HCT116 (cell line): ENCODE measurements around the gene TGFBI. TPM values are rescaled to one million over a fixed set of nuclear protein-coding genes. Genes with fewer than 3 reads are reported as not detected.

Experiments
- ATAC-seq: fragments of 200-7000 bp; cut with Tn5 transposase; 2 replicates; pipeline ENCODE4 v1.9.1; 2020; ENCODE audit warnings: mild to moderate bottlenecking, moderate library complexity
- BruUV-seq: library from RNA; stranded (reverse); fragments of 400-500 nt; replicated peaks from 2 replicates; lab custom pipeline; 2021; lab: Mats Ljungman, UMichigan
- CTCF ChIA-PET: fragments of 300-600 bp; sonication (Branson Sonifier 250); formaldehyde crosslinking; loops from one replicate; lab custom pipeline; 2021; ENCODE audit warnings: antibody characterized with exemption; lab: Charles Lee
- POLR2A ChIA-PET: fragments of 300-600, 350-600 bp; sonication (Branson Sonifier 250); formaldehyde crosslinking; loops from one replicate; lab custom pipeline; 2021; ENCODE audit warnings: antibody characterized with exemption; lab: Charles Lee
- RAD21 ChIA-PET, 2 experiments: fragments of 300-600 bp; sonication (Branson Sonifier 250); formaldehyde crosslinking; loops; one replicate each; lab custom pipeline; 2023; ENCODE audit warnings: low total read pairs in 2 of 2; ENCODE audit not compliant: uncharacterized antibody in 2 of 2, unreplicated experiment in 2 of 2, low non-redundant PET in 1 of 2; lab: Charles Lee
- DNase-seq: peaks from one replicate; pipeline ENCODE4 v3.0.0-alpha.2; 2010; ENCODE audit warnings: low read depth, low spot score
- H2AFZ ChIP-seq: fragments of 200-600 bp; shearing (Covaris generic), sonication (generic); 2 replicates; pipeline ENCODE4 v1.6.1; 2017; ENCODE audit warnings: low read depth, mixed run types, mixed read lengths, antibody characterized with exemption, low read length; ENCODE audit not compliant: poor library complexity, severe bottlenecking
- H3K27ac ChIP-seq: 2 replicates; pipeline ENCODE4 v1.5.1; 2012; ENCODE audit warnings: low read depth, low read length
- H3K27me3 ChIP-seq: fragments of 200-600 bp; sonication (generic); 2 replicates; pipeline ENCODE4 v1.6.1; 2016; ENCODE audit warnings: mixed run types, low read length, mixed read lengths; ENCODE audit not compliant: insufficient read depth
- H3K36me3 ChIP-seq, 2 experiments: fragments of 200-500 bp in 1 of 2; fragments of 200-600 bp in 1 of 2; sonication (Bioruptor generic) in 1 of 2; sonication (generic) in 1 of 2; 2 replicates each; pipeline versions ENCODE4 v1.5.1 to v1.6.1; 2014 to 2016; ENCODE audit warnings: low read length in 2 of 2, inconsistent platforms in 1 of 2, mixed read lengths in 1 of 2, mixed run types in 1 of 2; ENCODE audit not compliant: insufficient read depth in 2 of 2, control insufficient read depth in 1 of 2
- H3K4me1 ChIP-seq, 2 experiments: fragments of 200-600 bp in 1 of 2; sonication (generic) in 1 of 2; 2 replicates each; pipeline versions ENCODE4 v1.5.1 to v1.6.1; 2012 to 2017; ENCODE audit warnings: low read length in 2 of 2, inconsistent platforms in 1 of 2, mild to moderate bottlenecking in 1 of 2, mixed read lengths in 1 of 2, mixed run types in 1 of 2, moderate library complexity in 1 of 2; ENCODE audit not compliant: insufficient read depth in 2 of 2, control insufficient read depth in 1 of 2
- H3K4me2 ChIP-seq: fragments of 200-600 bp; sonication (generic); 2 replicates; pipeline ENCODE4 v1.6.1; 2017; ENCODE audit warnings: mixed run types, low read length, mixed read lengths
- H3K4me3 ChIP-seq, 2 experiments: fragments of 200-600 bp in 1 of 2; sonication (generic) in 1 of 2; replicated peaks in 1 of 2; 2 replicates each; pipeline ENCODE4 v1.5.1; 2011 to 2016; ENCODE audit warnings: low read length in 2 of 2, control low read depth in 1 of 2, low read depth in 1 of 2, mild to moderate bottlenecking in 1 of 2, mixed read lengths in 1 of 2, mixed run types in 1 of 2
- H3K79me2 ChIP-seq: fragments of 200-600 bp; sonication (generic); 2 replicates; pipeline ENCODE4 v1.6.1; 2017; ENCODE audit warnings: mild to moderate bottlenecking, mixed run types, low read length, moderate library complexity, mixed read lengths; ENCODE audit not compliant: insufficient read depth
- H3K9ac ChIP-seq: fragments of 200-600 bp; sonication (generic); 2 replicates; pipeline ENCODE4 v1.6.1; 2016; ENCODE audit warnings: low read length, mixed read lengths
- H3K9me2 ChIP-seq: fragments of 200-600 bp; sonication (generic), shearing (Covaris generic); 2 replicates; pipeline ENCODE4 v1.6.1; 2017; ENCODE audit warnings: mixed run types, mild to moderate bottlenecking, moderate library complexity; ENCODE audit not compliant: insufficient read depth
- H3K9me3 ChIP-seq, 2 experiments: fragments of 200-500 bp in 1 of 2; fragments of 200-600 bp in 1 of 2; sonication (Bioruptor generic) in 1 of 2; sonication (generic) in 1 of 2; 2 replicates each; pipeline ENCODE4 v1.6.1; 2014 to 2017; ENCODE audit warnings: low read length in 2 of 2, mixed read lengths in 2 of 2, inconsistent platforms in 1 of 2, low read depth in 1 of 2, mild to moderate bottlenecking in 1 of 2, mixed run types in 1 of 2, moderate library complexity in 1 of 2; ENCODE audit not compliant: control insufficient read depth in 1 of 2, insufficient read depth in 1 of 2
- H4K20me1 ChIP-seq: fragments of 200-600 bp; sonication (generic), shearing (Covaris generic); 2 replicates; pipeline ENCODE4 v1.6.1; 2017; ENCODE audit warnings: mixed run types, mild to moderate bottlenecking, moderate library complexity; ENCODE audit not compliant: insufficient read depth
- CTCF ChIP-seq, 3 experiments: fragments of 200-600 bp in 1 of 3; sonication (generic) in 1 of 3; IDR thresholded peaks in 2 of 3; conservative IDR thresholded peaks in 1 of 3; 2 replicates each; pipeline ENCODE4 v1.5.1; 2012 to 2017; ENCODE audit warnings: low read depth in 2 of 3, low read length in 2 of 3, antibody characterized with exemption in 1 of 3, borderline replicate concordance in 1 of 3, control low read depth in 1 of 3, mild to moderate bottlenecking in 1 of 3, mixed read lengths in 1 of 3, mixed run types in 1 of 3, moderate library complexity in 1 of 3; ENCODE audit not compliant: insufficient read depth in 1 of 3
- FOSL1 ChIP-seq: IDR thresholded peaks from 2 replicates; pipeline ENCODE4 v1.6.1; 2012; ENCODE audit warnings: low read depth
- MAX ChIP-seq: IDR thresholded peaks from 2 replicates; pipeline ENCODE4 v1.6.1; 2012
- POLR2AphosphoS5 ChIP-seq: IDR thresholded peaks from 2 replicates; pipeline ENCODE4 v1.6.1; 2011; ENCODE audit warnings: mild to moderate bottlenecking, low read depth, low read length, moderate library complexity
- ZFX ChIP-seq: fragments of 450-650 bp; IDR thresholded peaks from 2 replicates; pipeline ENCODE4 v1.6.1; 2017
- intact Hi-C: fragments of 100-400 bp; cut with micrococcal nuclease; formaldehyde crosslinking; loops from 2 replicates; pipeline ENCODE4 v1.10.0; 2022
- total RNA-seq: library from RNA; stranded (reverse); gene quantifications from one replicate; pipeline ENCODE4 v1.2.1, GENCODE V29; 2021; ENCODE audit not compliant: unreplicated experiment

The TGFBI gene
- total RNA-seq, 1 experiment from 2014 or later, result 0.64 TPM

- Histone ChIP-seq H3K9ac (no peak overlapping the region), H3K27ac (no peak overlapping the region), H3K27me3 (peaks cover 21% of the 10 kb centered on the region; the same call in 1 of the 2 replicates), H4K20me1 (no peaks in the 10 kb centered on the region), H3K9me3 (no peaks in the 10 kb centered on the region), H3K4me1 (peaks cover 3 to 9% of the 10 kb centered on the region in 2 experiments; a peak in 3 of 4 replicates), H3K9me2 (no peaks in the 10 kb centered on the region), H2AFZ (no peak overlapping the region), H3K4me3 (no peak overlapping the region), H3K4me2 (no peak overlapping the region), H3K79me2 (no peaks in the 10 kb centered on the region), H3K36me3 (no peaks in the 10 kb centered on the region)
- RAD21 ChIA-PET, result no interaction called here
- BruUV-seq, result no TSS peak
- ATAC-seq (peak; percentile 28; the same call in 1 of the 2 replicates), DNase-seq (no peak)
- CTCF ChIA-PET, result no interaction called here
- no peak for TF ChIP-seq ZFX
- no peak for TF ChIP-seq POLR2AphosphoS5
- POLR2A ChIA-PET, result no interaction called here
- intact Hi-C loops, result no loop called here
Measured at GRCh38 chr5:136037001-136037705, 8.4 kb downstream of the TGFBI start.

- no peak overlapping the region for H2AFZ ChIP-seq
- H3K9me3 ChIP-seq, result no peaks in the 10 kb centered on the region
- H3K79me2 ChIP-seq, result no peaks in the 10 kb centered on the region
- no peak overlapping the region for H3K4me3 ChIP-seq
- no peak for TF ChIP-seq MAX
- no peak for TF ChIP-seq FOSL1
- no peak for TF ChIP-seq CTCF (IDR thresholded peaks at IDR 0.05 in 2 of 3, conservative IDR thresholded peaks at IDR 0.05 in 1 of 3; ENCODE audit: borderline replicate concordance in 1 of 3, insufficient read depth in 1 of 3, low read depth in 2 of 3, low read length in 2 of 3)
- no peak overlapping the region for H3K4me2 ChIP-seq
- RAD21 ChIA-PET, result no interaction called here
- no peaks in the 10 kb centered on the region for H3K36me3 ChIP-seq
- CTCF ChIA-PET, result no interaction called here
- H3K4me1 ChIP-seq, result peaks cover 3 to 9% of the 10 kb centered on the region in 2 experiments; a peak in 3 of 4 replicates
- POLR2A ChIA-PET, result no interaction called here
- intact Hi-C loops, result no loop called here
- no peak for ATAC-seq
- H3K27me3 ChIP-seq, result peaks cover 23% of the 10 kb centered on the region; the same call in 1 of the 2 replicates
- H3K9me2 ChIP-seq, result no peaks in the 10 kb centered on the region
- H4K20me1 ChIP-seq, result no peaks in the 10 kb centered on the region
- no peak overlapping the region for H3K9ac ChIP-seq
- H3K27ac ChIP-seq, result no peak overlapping the region
- no TSS peak for BruUV-seq
- no peak for DNase-seq
Measured at GRCh38 chr5:136038635-136039034, 9.8 kb downstream of the TGFBI start.
